GM19035 (cell line): ENCODE results near the gene RAMP2.

ENCODE experiments used
- ATAC-seq: cut with Tn5 transposase; IDR thresholded peaks from one replicate; pipeline ENCODE4 v1.9.1; 2021; ENCODE audit not compliant: unreplicated experiment

The RAMP2 gene

GRCh38 chr17:42791948-42792347 lies 30.9 kb downstream of the RAMP2 start:
- ATAC-seq, result no peak

DNA sequence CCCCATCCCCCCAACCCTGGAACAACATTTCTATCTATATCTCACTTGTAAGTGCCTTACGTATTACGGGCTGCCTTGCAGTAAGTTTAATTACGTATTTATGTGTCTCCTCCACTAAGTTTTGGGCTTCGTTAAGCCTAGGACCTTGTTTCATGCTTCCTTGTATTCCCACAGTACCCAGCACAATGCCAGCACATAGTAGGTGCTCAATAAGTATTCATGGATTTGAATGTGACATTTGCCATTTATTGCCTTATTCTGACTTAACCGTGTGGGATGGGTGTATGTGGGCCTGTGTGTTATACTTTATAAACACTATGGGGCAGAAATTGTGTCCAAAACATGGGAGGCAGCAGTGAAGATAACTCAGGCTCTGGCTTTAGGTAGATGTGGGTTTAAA lies 31.5 kb downstream of the RAMP2 start:
- ATAC-seq, result no peak

DNA sequence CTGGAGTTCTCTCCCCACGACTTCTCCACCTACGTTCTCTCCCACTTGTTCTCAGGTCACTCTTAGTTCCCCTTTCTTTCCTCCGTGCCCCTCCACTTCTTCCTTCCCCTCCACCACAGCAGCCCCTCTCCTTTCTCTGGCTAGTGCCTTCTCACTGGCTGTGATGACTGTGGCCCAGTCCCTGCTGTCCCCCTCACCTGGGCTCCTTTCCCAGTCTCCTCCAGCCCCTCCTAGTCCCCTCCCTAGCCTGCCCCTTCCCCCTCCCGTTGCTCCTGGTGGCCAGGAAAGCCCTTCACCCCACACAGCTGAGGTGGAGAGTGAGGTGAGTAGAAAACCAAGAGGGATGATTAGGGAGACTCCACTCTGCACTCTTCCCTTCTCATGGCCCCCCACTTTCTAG lies 34.0 kb downstream of the RAMP2 start:
- no peak for ATAC-seq

GRCh38 chr17:42795465-42795864 lies 34.4 kb downstream of the RAMP2 start:
- no peak for ATAC-seq

DNA sequence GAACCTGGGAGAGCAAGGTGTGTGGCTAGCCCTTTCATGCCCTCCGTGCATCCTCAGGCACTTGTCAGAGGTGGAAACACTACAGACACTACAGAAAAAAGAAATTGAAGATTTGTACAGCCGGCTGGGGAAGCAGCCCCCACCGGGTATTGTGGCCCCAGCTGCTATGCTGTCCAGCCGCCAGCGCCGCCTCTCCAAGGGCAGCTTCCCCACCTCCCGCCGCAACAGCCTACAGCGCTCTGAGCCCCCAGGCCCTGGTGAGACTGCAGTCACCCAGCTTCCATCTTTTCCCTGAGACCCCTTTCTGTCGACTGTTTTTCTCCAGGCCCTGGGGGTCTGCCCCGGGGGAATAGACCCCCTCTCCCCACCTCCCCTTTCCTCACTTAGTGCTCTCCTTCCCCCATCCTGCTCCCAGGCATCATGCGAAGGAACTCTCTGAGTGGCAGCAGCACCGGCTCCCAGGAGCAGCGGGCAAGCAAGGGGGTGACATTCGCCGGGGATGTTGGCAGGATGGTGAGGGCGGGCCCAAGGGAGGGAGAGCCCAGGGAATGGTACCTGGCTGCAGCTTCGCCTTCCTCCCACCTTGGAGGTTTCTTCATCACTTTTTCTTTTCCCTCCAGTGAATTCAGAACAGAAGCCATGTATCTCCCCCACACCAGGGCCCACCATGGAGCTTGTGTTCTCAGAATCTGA lies 35.2 kb downstream of the RAMP2 start:
- no peak for ATAC-seq

- ATAC-seq, result no peak
Observed at GRCh38 chr17:42797067-42798007, 36.3 kb downstream of the RAMP2 start.

DNA sequence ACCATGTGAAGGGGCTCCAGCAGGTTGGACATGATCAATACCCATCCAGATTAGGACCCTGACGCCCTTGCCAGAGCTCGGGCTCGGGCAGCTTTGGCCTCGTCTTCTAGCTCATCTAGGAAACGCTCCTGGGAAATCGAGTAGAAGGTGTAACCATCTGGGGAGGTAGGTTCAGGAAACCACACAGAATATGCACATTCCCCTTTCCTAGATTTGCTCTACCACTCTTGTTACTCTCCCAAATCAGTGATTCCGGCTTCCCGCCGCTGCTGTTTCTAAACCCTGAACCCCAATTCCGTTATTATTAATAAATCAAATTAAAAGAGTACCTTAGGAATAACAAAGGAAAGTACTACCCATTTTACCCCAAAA lies 37.0 kb downstream of the RAMP2 start:
- ATAC-seq, result no peak

- ATAC-seq, result peak; percentile 82
Observed at GRCh38 chr17:42798383-42799380, 37.7 kb downstream of the RAMP2 start, which contains the start of the genes CNTD1 and COA3. Gene CNTD1, plus strand, starts transcription at chr17:42798861. Its CDS starts 207 bp downstream, at chr17:42799068. Gene COA3, minus strand, starts transcription at chr17:42798704. Its CDS starts 23 bp downstream, at chr17:42798681.

DNA sequence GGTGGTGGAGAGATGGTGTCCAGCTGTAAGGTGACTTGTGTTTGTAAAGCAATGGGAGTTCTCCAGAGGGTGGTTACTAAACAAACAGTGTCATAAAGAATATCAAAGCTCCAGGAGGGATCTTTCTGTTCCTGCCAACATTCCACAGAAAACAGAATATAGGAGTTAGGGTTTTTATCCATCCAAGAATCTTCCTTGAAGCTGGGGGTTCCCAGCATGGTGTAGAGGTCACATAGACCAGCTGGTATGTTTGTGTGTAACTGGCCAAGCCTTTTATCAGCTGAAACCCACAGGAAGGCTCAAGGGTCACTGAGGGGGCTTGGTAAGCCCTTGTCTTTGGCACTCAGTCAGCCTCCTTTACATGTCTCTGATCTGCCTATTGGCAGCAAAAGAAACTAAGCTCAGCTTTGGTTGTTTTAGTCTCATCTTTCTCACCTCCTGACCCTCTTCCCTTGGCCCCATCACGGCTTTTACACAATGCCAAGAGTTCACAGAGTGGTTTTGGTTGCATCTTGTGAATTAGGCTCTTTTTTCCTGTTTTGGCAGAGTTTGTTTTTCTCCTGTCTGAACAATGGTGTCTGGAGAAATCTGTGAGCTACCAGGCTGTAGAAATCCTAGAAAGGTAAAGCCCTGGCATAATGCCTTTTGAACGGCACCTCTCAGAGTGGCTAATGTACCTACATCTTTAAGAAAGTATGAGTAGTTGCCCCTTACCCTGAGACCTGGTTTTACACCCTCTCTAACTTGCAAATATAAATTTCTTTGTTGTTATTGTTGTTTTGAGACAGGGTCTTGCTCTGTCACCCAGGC lies 42.3 kb downstream of the RAMP2 start:
- ATAC-seq, result no peak

GRCh38 chr17:42804918-42805367 lies 43.9 kb downstream of the RAMP2 start:
- no peak for ATAC-seq

DNA sequence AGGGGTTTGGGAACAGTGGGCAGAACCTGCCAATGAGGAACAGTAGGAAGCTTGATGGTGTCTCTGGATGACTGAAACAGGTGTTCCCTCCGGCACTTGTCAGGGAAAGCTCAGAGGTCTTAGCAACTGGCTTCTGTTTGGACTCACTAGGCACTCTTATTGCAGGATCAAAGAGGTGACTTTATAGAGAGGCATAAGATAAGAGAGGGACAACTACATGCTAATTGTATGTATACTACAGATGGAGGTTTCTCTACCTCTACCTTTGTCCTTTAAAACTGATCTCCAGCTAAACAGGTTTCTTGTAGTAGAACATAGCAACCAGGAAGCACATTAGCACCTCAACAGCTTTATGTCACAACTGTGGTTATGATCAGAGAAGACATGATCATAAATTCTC lies 45.2 kb downstream of the RAMP2 start:
- no peak for ATAC-seq

GRCh38 chr17:42809250-42809649 lies 48.2 kb downstream of the RAMP2 start:
- no peak for ATAC-seq
